Endothelial cell (in vitro differentiated cells): ENCODE results near the gene CACNA1F. TPM values are rescaled to one million over a fixed set of nuclear protein-coding genes. Genes with fewer than 3 reads are reported as not detected.

Experiments
- DNase-seq: peaks from one replicate; pipeline ENCODE4 v3.0.0; 2021; ENCODE audit warnings: low spot score
- H3K27ac Mint-ChIP-seq: one replicate; pipeline ENCODE4 v1.8.0; 2021; ENCODE audit warnings: mixed read lengths, inconsistent platforms; ENCODE audit not compliant: unreplicated experiment
- H3K27me3 Mint-ChIP-seq: one replicate; pipeline ENCODE4 v1.8.0; 2021; ENCODE audit warnings: mild to moderate bottlenecking, moderate library complexity, mixed read lengths, inconsistent platforms; ENCODE audit not compliant: unreplicated experiment
- H3K36me3 Mint-ChIP-seq: one replicate; pipeline ENCODE4 v1.8.0; 2021; ENCODE audit warnings: mild to moderate bottlenecking, low read depth, mixed read lengths, inconsistent platforms; ENCODE audit not compliant: unreplicated experiment
- H3K4me1 Mint-ChIP-seq: one replicate; pipeline ENCODE4 v1.8.0; 2021; ENCODE audit warnings: mild to moderate bottlenecking, mixed read lengths, inconsistent platforms; ENCODE audit not compliant: unreplicated experiment
- H3K4me3 Mint-ChIP-seq: one replicate; pipeline ENCODE4 v1.8.0; 2021; ENCODE audit warnings: mild to moderate bottlenecking, mixed read lengths, inconsistent platforms; ENCODE audit not compliant: unreplicated experiment
- H3K9me3 Mint-ChIP-seq: one replicate; pipeline ENCODE4 v1.8.0; 2021; ENCODE audit warnings: mixed read lengths, inconsistent platforms; ENCODE audit not compliant: unreplicated experiment
- CTCF ChIP-seq: fragments of 200-600 bp; sonication (generic); IDR thresholded peaks from one replicate; pipeline ENCODE4 v1.5.0; 2021; ENCODE audit warnings: antibody characterized with exemption; ENCODE audit not compliant: unreplicated experiment
- total RNA-seq: library from RNA; stranded (reverse); fragmentation: NEBNext Ultra II Directional; extraction: Animal tissue kit (Norgen Biotek cat#: 25700); gene quantifications from one replicate; pipeline ENCODE4 v1.2.1, GENCODE V29; 2021; ENCODE audit not compliant: unreplicated experiment

CACNA1F gene
- total RNA-seq, 1 donor from 2014 or later, result 0.59 TPM

GRCh38 chrX:49225858-49226257, 7.3 kb downstream of the CACNA1F start:
- no peaks in the 10 kb centered on the region for H3K9me3 Mint-ChIP-seq
- H3K36me3 Mint-ChIP-seq, result no peaks in the 10 kb centered on the region
- H3K4me3 Mint-ChIP-seq, result no peak overlapping the region
- no peaks in the 10 kb centered on the region for H3K4me1 Mint-ChIP-seq
- peaks cover 7% of the 10 kb centered on the region for H3K27me3 Mint-ChIP-seq
- DNase-seq, result no peak
- H3K27ac Mint-ChIP-seq, result no peak overlapping the region
- TF ChIP-seq CTCF, result no peak

GRCh38 chrX:49221868-49222267, 11.3 kb downstream of the CACNA1F start:
- peaks cover 5% of the 10 kb centered on the region for H3K27me3 Mint-ChIP-seq
- H3K9me3 Mint-ChIP-seq, result no peaks in the 10 kb centered on the region
- no peak overlapping the region for H3K4me3 Mint-ChIP-seq
- H3K27ac Mint-ChIP-seq, result no peak overlapping the region
- no peaks in the 10 kb centered on the region for H3K36me3 Mint-ChIP-seq
- TF ChIP-seq CTCF, result no peak
- no peaks in the 10 kb centered on the region for H3K4me1 Mint-ChIP-seq
- DNase-seq, result no peak

GRCh38 chrX:49220100-49220499, 13.0 kb downstream of the CACNA1F start:
- H3K4me1 Mint-ChIP-seq, result no peaks in the 10 kb centered on the region
- no peaks in the 10 kb centered on the region for H3K9me3 Mint-ChIP-seq
- DNase-seq, result no peak
- no peak for TF ChIP-seq CTCF
- no peak overlapping the region for H3K27ac Mint-ChIP-seq
- H3K36me3 Mint-ChIP-seq, result no peaks in the 10 kb centered on the region
- no peak overlapping the region for H3K4me3 Mint-ChIP-seq
- H3K27me3 Mint-ChIP-seq, result peaks cover 10% of the 10 kb centered on the region

- DNase-seq, result no peak
- Mint-ChIP-seq H3K4me1 (no peaks in the 10 kb centered on the region), H3K9me3 (no peaks in the 10 kb centered on the region), H3K27me3 (peaks cover 12% of the 10 kb centered on the region), H3K4me3 (no peak overlapping the region), H3K36me3 (no peaks in the 10 kb centered on the region), H3K27ac (no peak overlapping the region)
- no peak for TF ChIP-seq CTCF
Observed at GRCh38 chrX:49214996-49215526, 18.1 kb downstream of the CACNA1F start.

- Mint-ChIP-seq H3K27me3 (peaks cover 12% of the 10 kb centered on the region), H3K27ac (no peak overlapping the region), H3K9me3 (no peaks in the 10 kb centered on the region), H3K4me3 (no peak overlapping the region), H3K36me3 (no peaks in the 10 kb centered on the region), H3K4me1 (no peaks in the 10 kb centered on the region)
- no peak for TF ChIP-seq CTCF
- no peak for DNase-seq
Observed at GRCh38 chrX:49214416-49214815, 18.7 kb downstream of the CACNA1F start.
